ENCODE results near the gene PDS5A. TPM values are rescaled to one million over a fixed set of nuclear protein-coding genes. Genes with fewer than 3 reads are reported as not detected.

Gene PDS5A
- total and polyA plus RNA-seq, 2 of the 13 experiments (the other 11 are each of a cell fraction or from before 2014, with no cell fraction given) = 31.8 to 57.0 TPM

GRCh38 chr4:39931441-39931901 is 46.2 kb downstream of the PDS5A start:
- no TSS peak for BruUV-seq (replicated peaks)
- peak overlapping the region; percentile 13 for H3K27ac ChIP-seq (ENCODE audit: extremely low read length, insufficient read depth, low read length)
- 92% methylated on average over 5 of the region's 5 CpGs for WGBS (ENCODE audit: low lambda C conversion rate)
- ATAC-seq (peak; percentile 28; the same call in 2 of the 3 replicates), DNase-seq (ENCODE audit: low spot score) (no peak), FAIRE-seq (no peak)
- no peak for TF ChIP-seq ZBTB37 (CRISPR knock-in tag; IDR thresholded peaks at IDR 0.05)
- TF ChIP-seq DRAP1 (CRISPR knock-in tag; IDR thresholded peaks at IDR 0.05) = no peak
- TF ChIP-seq ZNF460 (CRISPR knock-in tag; IDR thresholded peaks at IDR 0.05; ENCODE audit: borderline replicate concordance) = no peak
- no peak for TF ChIP-seq ZSCAN25 (CRISPR knock-in tag; IDR thresholded peaks at IDR 0.05)
- H3K4me1 ChIP-seq (ENCODE audit: insufficient read depth, low read length) = no peaks in the 10 kb centered on the region
- in situ Hi-C loops (cut with HindIII; ENCODE audit: extremely low pct_ligation_motif_present, low pct_unique_long_range_greater_than_20kb) = no loop called here
- H3K27me3 ChIP-seq (ENCODE audit: control insufficient read depth in 1 of 2, insufficient read depth in 2 of 2, low read length in 2 of 2) = no peaks in the 10 kb centered on the region
- CTCF ChIA-PET (ENCODE audit: low intra/inter-chr PET ratio, low total read pairs) = no interaction called here
- H3K4me2 ChIP-seq (ENCODE audit: low read depth, low read length) = no peak overlapping the region
- 0 out of 2 replicates have a peak, but pooled peaks cover 5% of the 10 kb centered on the region for H4K20me1 ChIP-seq (ENCODE audit: insufficient read depth, low read length)
- H3K9me3 ChIP-seq (ENCODE audit: low read length) = no peaks in the 10 kb centered on the region
- H3K79me2 ChIP-seq (ENCODE audit: insufficient read depth, low read length) = peaks cover 52% of the 10 kb centered on the region
- H3K9ac ChIP-seq (ENCODE audit: insufficient read depth, low read depth, low read length) = no peak overlapping the region
- no peak overlapping the region for H3K4me3 ChIP-seq (replicated peaks in 1 of 3; ENCODE audit: insufficient read depth in 1 of 3, low read depth in 2 of 3, low read length in 3 of 3)
- POLR2A ChIA-PET = interaction anchor here (0.7 kb wide), 1 partner anchor 43 kb away, joined by 4 read pairs; no protein-coding TSS in a partner anchor
- peaks cover 0 to 22% of the 10 kb centered on the region in 2 experiments; a peak in 4 of 5 replicates for H3K36me3 ChIP-seq (replicated peaks in 1 of 2; ENCODE audit: control insufficient read depth in 1 of 2, insufficient read depth in 2 of 2, low read length in 2 of 2)
- intact Hi-C loops (cut with micrococcal nuclease; ENCODE audit: unreplicated experiment) = no loop called here
- no peak overlapping the region for H2AFZ ChIP-seq (ENCODE audit: low read length)

- peaks cover 2 to 37% of the 10 kb centered on the region in 2 experiments; a peak in 4 of 5 replicates for H3K36me3 ChIP-seq (replicated peaks in 1 of 2; ENCODE audit: control insufficient read depth in 1 of 2, insufficient read depth in 2 of 2, low read length in 2 of 2)
- TF ChIP-seq ZBTB43 (CRISPR knock-in tag; conservative IDR thresholded peaks at IDR 0.05) = no peak
- TF ChIP-seq ZNF383 (CRISPR knock-in tag; IDR thresholded peaks at IDR 0.05; ENCODE audit: borderline replicate concordance) = no peak
- TF ChIP-seq SCMH1 (CRISPR knock-in tag; IDR thresholded peaks at IDR 0.05; ENCODE audit: borderline replicate concordance) = no peak
- TF ChIP-seq POGZ (CRISPR knock-in tag; IDR thresholded peaks at IDR 0.05) = no peak
- no peak for TF ChIP-seq FOXP1 (IDR thresholded peaks at IDR 0.05)
- TF ChIP-seq FOXP1 (CRISPR knock-in tag; IDR thresholded peaks at IDR 0.05) = no peak
- no peak for TF ChIP-seq THAP11 (CRISPR knock-in tag; IDR thresholded peaks at IDR 0.05)
- TF ChIP-seq, protein P1, sequence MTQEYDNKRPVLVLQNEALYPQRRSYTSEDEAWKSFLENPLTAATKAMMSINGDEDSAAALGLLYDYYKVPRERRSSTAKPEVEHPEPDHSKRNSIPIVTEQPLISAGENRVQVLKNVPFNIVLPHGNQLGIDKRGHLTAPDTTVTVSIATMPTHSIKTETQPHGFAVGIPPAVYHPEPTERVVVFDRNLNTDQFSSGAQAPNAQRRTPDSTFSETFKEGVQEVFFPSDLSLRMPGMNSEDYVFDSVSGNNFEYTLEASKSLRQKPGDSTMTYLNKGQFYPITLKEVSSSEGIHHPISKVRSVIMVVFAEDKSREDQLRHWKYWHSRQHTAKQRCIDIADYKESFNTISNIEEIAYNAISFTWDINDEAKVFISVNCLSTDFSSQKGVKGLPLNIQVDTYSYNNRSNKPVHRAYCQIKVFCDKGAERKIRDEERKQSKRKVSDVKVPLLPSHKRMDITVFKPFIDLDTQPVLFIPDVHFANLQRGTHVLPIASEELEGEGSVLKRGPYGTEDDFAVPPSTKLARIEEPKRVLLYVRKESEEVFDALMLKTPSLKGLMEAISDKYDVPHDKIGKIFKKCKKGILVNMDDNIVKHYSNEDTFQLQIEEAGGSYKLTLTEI (CRISPR knock-in tag; conservative IDR thresholded peaks at IDR 0.05) = no peak
- TF ChIP-seq ZFP37 (CRISPR knock-in tag; IDR thresholded peaks at IDR 0.05; ENCODE audit: borderline replicate concordance) = no peak
- TF ChIP-seq ZFP82 (CRISPR knock-in tag; IDR thresholded peaks at IDR 0.05; ENCODE audit: borderline replicate concordance) = no peak
- TF ChIP-seq SP140L (CRISPR knock-in tag; IDR thresholded peaks at IDR 0.05; ENCODE audit: borderline replicate concordance) = no peak
These were observed 49.2 kb downstream of the PDS5A start for GRCh38 chr4:39928538-39928937.

More at GRCh38 chr4:39928538-39928937, 49.2 kb downstream of the PDS5A start:
- H3K4me3 ChIP-seq (replicated peaks in 1 of 3; ENCODE audit: insufficient read depth in 1 of 3, low read depth in 2 of 3, low read length in 3 of 3) = no peak overlapping the region
- H3K9me3 ChIP-seq (ENCODE audit: low read length) = no peaks in the 10 kb centered on the region
- no peak overlapping the region for H3K4me2 ChIP-seq (ENCODE audit: low read depth, low read length)
- BruUV-seq (replicated peaks) = no TSS peak
- H3K4me1 ChIP-seq (ENCODE audit: insufficient read depth, low read length) = no peaks in the 10 kb centered on the region
- FAIRE-seq (no peak), ATAC-seq (no peak), DNase-seq (ENCODE audit: low spot score) (no peak)
- H2AFZ ChIP-seq (ENCODE audit: low read length) = no peak overlapping the region
- H3K79me2 ChIP-seq (ENCODE audit: insufficient read depth, low read length) = peaks cover 26% of the 10 kb centered on the region
- no peak overlapping the region for H3K9ac ChIP-seq (ENCODE audit: insufficient read depth, low read depth, low read length)
- in situ Hi-C loops (cut with HindIII; ENCODE audit: extremely low pct_ligation_motif_present, low pct_unique_long_range_greater_than_20kb) (no loop called here), intact Hi-C loops (cut with micrococcal nuclease; ENCODE audit: unreplicated experiment) (loop anchor here (10.0 kb wide), 1 partner anchor 46 kb away; the partner anchor contains the start of gene PDS5A)
- POLR2A ChIA-PET = no interaction called here
- 100% methylated on average over 2 of the region's 2 CpGs for WGBS (ENCODE audit: low lambda C conversion rate)
- H3K27me3 ChIP-seq (ENCODE audit: control insufficient read depth in 1 of 2, insufficient read depth in 2 of 2, low read length in 2 of 2) = no peaks in the 10 kb centered on the region
- no peak overlapping the region for H3K27ac ChIP-seq (ENCODE audit: extremely low read length, insufficient read depth, low read length)
- no peaks in the 10 kb centered on the region for H4K20me1 ChIP-seq (ENCODE audit: insufficient read depth, low read length)
- CTCF ChIA-PET (ENCODE audit: low intra/inter-chr PET ratio, low total read pairs) = no interaction called here

All from HepG2 (cell line).